Vagina (tissue), 2 donors: ENCODE data around the gene PKLR.

ENCODE experiments used
- POLR2A ChIP-seq, 2 donors: fragments of 450-650 bp; IDR thresholded peaks; one replicate each; pipeline ENCODE4 v1.6.1; 2017; ENCODE audit warnings: antibody characterized with exemption in 2 of 2, mild to moderate bottlenecking in 2 of 2, moderate library complexity in 2 of 2
- POLR2AphosphoS5 ChIP-seq, 2 donors: sonication (generic); formaldehyde crosslinking; IDR thresholded peaks; one replicate each; pipeline ENCODE4 v1.9.0; 2017; ENCODE audit warnings: antibody characterized with exemption in 2 of 2, mild to moderate bottlenecking in 2 of 2, low read depth in 1 of 2; ENCODE audit not compliant: insufficient read depth in 1 of 2

GRCh38 chr1:155272466-155273342, 28.5 kb downstream of the PKLR start:
- no peak for TF ChIP-seq POLR2AphosphoS5 (IDR thresholded peaks at IDR 0.05; ENCODE audit: insufficient read depth in 1 of 2, low read depth in 1 of 2)
- TF ChIP-seq POLR2A (IDR thresholded peaks at IDR 0.05), result no peak
